Measurements from ENCODE around the gene TALDO1.

Gene TALDO1

GRCh38 chr11:747158-748006, at the start of gene TALDO1:
TALDO1 (plus strand) TSS chr11:747464; CDS start chr11:747482, 18 bp downstream.
- peak; percentile 93 to 94 for DNase-seq

DNA sequence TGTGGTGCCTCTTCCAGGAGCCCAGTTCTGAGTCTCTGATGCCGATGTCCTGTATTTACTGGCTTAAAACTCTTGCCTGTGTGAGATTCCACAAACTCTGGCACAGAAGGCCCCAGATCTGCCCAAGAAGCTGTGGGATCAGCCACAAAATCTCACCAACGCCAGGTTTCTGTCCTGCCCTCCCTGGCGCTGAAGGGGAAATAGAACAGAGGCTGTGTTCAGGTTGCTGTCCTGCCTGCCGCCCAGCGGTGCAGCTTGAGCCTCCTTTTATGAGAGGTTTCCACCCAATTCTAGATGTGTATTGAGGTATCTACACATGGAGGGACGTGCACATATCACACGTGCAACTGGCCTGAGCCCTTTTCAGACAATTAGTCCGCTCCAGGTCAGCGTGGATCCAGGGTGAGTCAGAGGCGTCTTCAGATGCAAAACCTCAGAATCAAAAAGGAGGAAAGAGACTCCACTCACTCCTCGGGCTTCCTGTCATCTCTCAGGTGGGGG, 49.4 kb upstream of the TALDO1 start:
- DNase-seq: peak; percentile 27 to 48

DNA sequence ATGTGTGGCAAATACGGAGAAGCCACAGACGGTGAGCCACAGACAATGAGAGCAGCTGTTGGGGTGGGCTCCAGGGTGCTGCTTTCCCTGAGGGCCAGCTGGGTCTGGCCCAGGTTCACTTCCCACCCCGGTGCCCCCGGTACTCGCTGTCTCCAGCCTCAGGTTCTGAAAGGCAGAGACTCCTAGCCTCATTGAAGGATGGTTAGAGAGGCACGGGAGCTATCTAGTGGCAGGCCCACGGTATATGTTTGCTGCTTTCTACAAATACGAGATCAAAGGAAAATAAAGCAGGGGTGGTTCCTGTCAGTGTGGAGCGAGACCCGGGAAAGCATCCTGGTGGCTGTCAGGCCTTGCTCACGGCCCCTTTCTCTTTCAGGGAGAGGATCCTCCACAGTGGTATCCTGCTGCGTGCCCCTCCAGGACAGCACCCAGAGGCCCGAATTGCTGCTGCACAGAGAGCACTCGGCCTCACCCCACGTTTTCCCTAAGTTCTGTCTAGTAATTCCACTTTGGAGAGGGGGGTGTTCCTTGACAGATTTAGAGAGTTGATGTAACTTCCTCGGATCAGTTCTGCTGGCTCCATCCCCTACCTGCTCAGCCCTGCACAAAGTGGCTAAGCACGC, 48.7 kb upstream of the TALDO1 start:
- DNase-seq: no peak

GRCh38 chr11:699116-699508, 48.2 kb upstream of the TALDO1 start:
- no peak for DNase-seq

- no peak for DNase-seq
Observed at GRCh38 chr11:699753-700152, 47.5 kb upstream of the TALDO1 start.

- DNase-seq: no peak
Observed at GRCh38 chr11:701741-702461, 45.4 kb upstream of the TALDO1 start.

- no peak for DNase-seq
Observed at GRCh38 chr11:702462-703461, 44.5 kb upstream of the TALDO1 start.

- DNase-seq: no peak
Observed at GRCh38 chr11:703506-703905, 43.8 kb upstream of the TALDO1 start.

GRCh38 chr11:704228-704674, 43.0 kb upstream of the TALDO1 start:
- no peak for DNase-seq

DNA sequence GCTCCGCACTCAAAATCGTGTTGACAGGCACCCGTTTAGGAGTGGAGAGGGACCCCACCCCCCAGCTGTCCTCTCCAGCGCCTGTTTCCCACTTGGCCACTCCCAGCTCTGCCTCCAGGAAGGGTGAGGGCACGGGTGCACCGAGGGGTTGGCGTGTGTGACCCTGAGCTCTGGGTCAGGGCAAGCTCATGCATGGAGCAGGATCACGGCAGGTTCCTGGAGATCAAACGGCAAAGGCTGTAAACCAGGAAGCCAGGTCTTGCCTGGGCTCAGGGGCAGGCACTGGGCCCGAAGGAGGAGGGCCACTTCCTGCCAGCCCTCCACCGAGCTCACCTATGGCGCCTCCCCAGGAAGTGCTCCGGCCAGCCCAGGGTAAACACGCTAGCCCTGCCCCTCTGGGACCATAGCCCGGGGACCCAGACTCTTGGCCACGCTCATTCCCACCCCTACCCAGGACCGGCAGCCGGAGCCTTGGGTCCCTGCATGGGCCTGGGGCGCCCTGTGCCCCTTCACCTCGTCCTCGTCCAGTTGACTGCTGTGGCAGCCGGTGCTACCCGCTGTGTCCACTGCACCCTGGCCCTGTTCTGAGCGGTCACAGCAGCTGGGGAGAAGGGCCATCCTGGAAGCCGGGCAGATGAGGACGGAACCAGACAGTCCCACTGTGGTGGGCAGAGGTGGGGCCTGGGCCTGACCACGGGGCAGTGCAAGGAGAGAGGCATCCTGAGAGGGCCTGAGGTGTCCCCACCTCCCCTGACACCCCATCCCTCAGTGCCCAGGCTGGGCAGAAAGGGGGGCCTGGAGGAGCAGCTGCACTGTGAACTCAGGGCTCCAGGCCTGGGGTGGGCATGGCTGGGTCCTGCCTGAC, 42.3 kb upstream of the TALDO1 start:
- no peak for DNase-seq

DNA sequence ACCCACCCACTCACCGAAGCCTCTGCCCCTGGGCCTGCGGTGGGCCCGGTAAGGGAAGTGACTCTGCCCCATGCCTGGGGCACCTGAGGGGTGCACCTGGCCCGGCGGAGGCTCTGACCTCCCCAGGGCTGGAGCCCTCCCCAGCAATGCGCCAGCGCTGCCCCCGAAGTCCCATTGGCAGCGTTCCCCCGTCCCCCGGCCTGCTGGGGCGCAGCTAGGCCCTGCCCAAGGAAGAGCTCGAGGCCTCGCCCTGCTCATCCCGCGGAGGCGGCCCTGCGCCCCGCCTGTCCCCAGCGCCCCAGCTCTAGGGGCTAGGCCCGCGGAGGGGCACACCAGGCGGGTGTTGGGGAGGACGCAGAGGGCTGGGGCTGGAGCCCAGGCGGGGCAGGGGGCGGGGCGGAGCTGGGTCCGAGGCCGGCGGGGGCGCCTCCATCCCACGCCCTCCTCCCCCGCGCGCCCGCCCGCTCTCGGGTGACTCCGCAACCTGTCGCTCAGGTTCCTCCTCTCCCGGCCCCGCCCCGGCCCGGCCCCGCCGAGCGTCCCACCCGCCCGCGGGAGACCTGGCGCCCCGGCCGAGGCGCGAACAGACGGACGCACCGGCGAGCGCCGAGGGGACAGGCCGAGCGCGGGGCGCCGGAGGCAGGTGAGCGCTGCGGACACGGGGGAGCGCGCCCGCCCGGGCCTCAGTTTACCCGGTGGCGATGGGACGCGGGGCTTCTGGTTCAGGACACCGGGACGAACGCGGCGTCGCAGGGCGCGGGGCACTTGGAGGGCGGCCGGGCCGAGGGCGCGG, 41.4 kb upstream of the TALDO1 start, which contains the start of gene EPS8L2:
Gene EPS8L2, plus strand, starts transcription at position 586 of the 793 bp plus-strand sequence. CDS start 3,177 bp downstream, outside the sequence.
- DNase-seq: no peak

- no peak for DNase-seq
Observed at GRCh38 chr11:706439-706956, 40.8 kb upstream of the TALDO1 start.

DNA sequence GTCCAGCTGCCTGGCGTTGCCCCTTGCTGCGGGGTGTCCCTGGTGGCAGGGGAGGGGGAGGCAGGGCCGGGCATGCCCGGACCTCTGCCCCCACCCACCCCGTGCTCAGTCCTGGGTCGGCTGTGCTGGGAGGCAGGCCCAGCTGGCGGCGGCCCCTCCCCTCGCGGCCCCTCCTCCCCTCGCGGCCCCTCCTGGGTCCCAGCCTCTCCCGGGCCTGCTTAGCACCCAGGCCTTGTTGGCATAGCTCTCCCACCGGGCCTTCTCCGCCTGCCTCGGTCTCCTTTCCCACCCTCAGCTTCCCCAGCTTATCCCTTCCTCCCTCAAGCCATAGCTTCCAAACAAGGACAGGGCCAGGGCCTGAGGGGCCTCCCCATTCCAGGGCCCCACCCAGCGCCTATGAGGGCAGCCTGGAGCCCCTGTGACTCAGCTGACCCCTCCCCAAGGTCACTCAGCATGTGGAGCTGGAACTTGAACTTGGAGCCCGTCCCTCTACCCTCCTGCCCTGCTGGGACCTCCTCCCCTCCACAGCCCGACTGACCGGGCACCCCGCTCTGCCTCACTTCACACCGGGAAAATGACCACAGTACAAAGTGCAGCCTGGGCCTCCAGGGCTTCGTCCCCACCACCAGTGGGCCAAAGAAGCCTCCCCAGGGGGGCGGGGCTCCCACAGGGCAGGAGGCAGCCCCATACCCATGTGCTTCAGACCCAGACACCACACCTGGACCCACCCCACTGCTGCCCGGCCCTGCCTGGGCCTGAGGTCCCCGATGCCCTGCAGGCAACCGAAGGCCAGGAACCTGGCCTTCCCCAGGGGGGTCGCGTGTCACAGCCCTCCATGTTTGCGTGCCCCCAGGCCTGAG, 40.1 kb upstream of the TALDO1 start:
- no peak for DNase-seq

- no peak for DNase-seq
Observed at GRCh38 chr11:707817-708420, 39.3 kb upstream of the TALDO1 start.

- DNase-seq: no peak
Observed at GRCh38 chr11:708511-708910, 38.8 kb upstream of the TALDO1 start.

DNA sequence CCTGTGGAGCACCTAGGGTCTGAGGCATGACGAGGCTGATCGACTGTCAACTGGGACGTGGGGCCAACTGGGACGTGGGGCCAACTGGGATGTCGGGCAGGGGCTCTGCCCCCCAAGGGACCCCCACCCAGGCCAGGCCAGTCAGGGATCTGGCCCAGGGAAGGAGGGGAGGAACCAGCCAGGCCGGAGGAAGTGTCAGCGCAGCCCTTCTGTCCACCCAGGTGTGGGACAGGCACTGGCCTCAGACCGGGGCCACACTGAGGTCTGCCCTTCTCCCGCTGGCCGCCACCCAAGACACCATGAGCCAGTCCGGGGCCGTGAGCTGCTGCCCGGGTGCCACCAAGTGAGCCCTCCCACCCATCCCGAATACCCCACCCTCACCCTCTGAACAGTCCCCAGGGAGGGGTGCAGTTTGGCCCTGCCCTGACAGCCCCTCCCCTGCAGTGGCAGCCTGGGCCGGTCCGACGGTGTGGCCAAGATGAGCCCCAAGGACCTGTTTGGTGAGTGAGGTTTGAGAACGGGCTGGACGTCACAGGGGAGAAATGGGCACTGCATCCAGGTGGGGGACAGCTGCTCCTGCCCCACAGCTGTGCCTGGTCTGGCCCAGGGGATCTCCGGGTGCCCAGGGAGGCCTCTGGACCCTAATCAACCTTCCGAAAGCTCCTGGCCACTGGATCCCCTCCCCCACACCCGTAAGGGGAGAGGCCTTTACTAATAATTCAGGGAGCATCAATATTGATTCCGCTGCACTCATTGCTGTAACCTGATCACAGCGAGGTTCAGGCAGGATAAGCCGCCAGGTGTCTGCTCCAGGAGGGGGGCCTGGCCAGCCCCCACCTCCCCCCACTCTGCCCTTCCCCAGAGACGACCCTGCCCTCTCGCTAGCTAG, 37.9 kb upstream of the TALDO1 start:
- no peak for DNase-seq

DNA sequence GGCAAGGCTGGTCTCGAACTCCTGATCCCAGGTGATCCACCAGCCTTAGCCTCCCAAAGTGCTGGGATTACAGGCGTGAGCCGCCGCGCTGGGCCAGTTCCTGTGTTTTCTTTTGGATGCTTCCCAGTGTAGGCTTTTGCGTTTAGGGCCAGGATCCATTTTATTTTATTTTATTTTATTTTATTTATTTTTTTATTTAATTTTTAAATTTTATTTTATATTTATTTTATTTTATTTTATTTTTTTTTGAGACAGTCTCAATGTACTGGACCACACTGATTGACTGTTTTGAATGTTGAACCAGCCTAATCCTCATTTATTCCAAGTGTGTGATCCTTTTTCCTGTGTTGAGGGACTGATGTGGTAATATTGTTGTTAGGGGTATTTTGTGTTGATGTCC, 32.8 kb upstream of the TALDO1 start:
- no peak for DNase-seq
